Mesenchymal stem cell (in vitro differentiated cells and primary cell): ENCODE results near the gene TIGD7.

Experiments used
- DNase-seq: peaks from one replicate; pipeline ENCODE4 v3.0.0-alpha.2; 2013
- H2AFZ ChIP-seq: one replicate; pipeline ENCODE4 v1.6.1; 2013; ENCODE audit warnings: low read depth, mild to moderate bottlenecking, control low read depth, inconsistent platforms, low read length, moderate library complexity
- H2AK5ac ChIP-seq: 2 replicates; pipeline ENCODE4 v1.6.1; 2013; ENCODE audit warnings: low read length, moderate library complexity, mild to moderate bottlenecking, inconsistent platforms; ENCODE audit not compliant: severe bottlenecking
- H2BK120ac ChIP-seq: one replicate; pipeline ENCODE4 v1.6.1; 2013; ENCODE audit warnings: low read depth, mild to moderate bottlenecking, inconsistent platforms, low read length, moderate library complexity
- H2BK12ac ChIP-seq, 2 experiments: one replicate each; pipeline ENCODE4 v1.6.1; 2013; ENCODE audit warnings: inconsistent platforms in 2 of 2, low read length in 2 of 2, mild to moderate bottlenecking in 2 of 2, moderate library complexity in 2 of 2, control low read depth in 1 of 2
- H2BK15ac ChIP-seq: one replicate; pipeline ENCODE4 v1.6.1; 2013; ENCODE audit warnings: mild to moderate bottlenecking, low read depth, inconsistent platforms; ENCODE audit not compliant: poor library complexity, severe bottlenecking
- H2BK5ac ChIP-seq: 2 replicates; pipeline ENCODE4 v1.6.1; 2013; ENCODE audit warnings: low read depth, mild to moderate bottlenecking, low read length, control low read depth, inconsistent platforms; ENCODE audit not compliant: poor library complexity, severe bottlenecking
- H3K14ac ChIP-seq, 2 experiments: one replicate each; pipeline ENCODE4 v1.6.1; 2013; ENCODE audit warnings: inconsistent platforms in 2 of 2, low read length in 2 of 2, control low read depth in 1 of 2, mild to moderate bottlenecking in 1 of 2, moderate library complexity in 1 of 2
- H3K18ac ChIP-seq, 2 experiments: one replicate each; pipeline ENCODE4 v1.6.1; 2013; ENCODE audit warnings: inconsistent platforms in 2 of 2, low read length in 2 of 2, control low read depth in 1 of 2, low read depth in 1 of 2, mild to moderate bottlenecking in 1 of 2
- H3K23ac ChIP-seq, 2 experiments: one replicate each; pipeline ENCODE4 v1.6.1; 2013; ENCODE audit warnings: inconsistent platforms in 2 of 2, low read length in 2 of 2, mild to moderate bottlenecking in 2 of 2, moderate library complexity in 2 of 2, control low read depth in 1 of 2
- H3K27ac ChIP-seq: 2 replicates; pipeline ENCODE4 v1.5.1; 2013; ENCODE audit warnings: mild to moderate bottlenecking, moderate library complexity, low read length, control low read depth, inconsistent platforms; ENCODE audit not compliant: poor library complexity, severe bottlenecking
- H3K27me3 ChIP-seq, 2 experiments: 2 replicates each; pipeline versions ENCODE4 v1.6.1 to v1.7.0; 2013; ENCODE audit warnings: low read length in 2 of 2, mild to moderate bottlenecking in 2 of 2, moderate library complexity in 2 of 2, control low read depth in 1 of 2, inconsistent platforms in 1 of 2; ENCODE audit not compliant: control insufficient read depth in 1 of 2, insufficient read depth in 1 of 2
- H3K36me3 ChIP-seq, 2 experiments: 2 replicates each; pipeline versions ENCODE4 v1.6.1 to v1.7.0; 2013; ENCODE audit warnings: low read length in 2 of 2, control low read depth in 1 of 2, inconsistent platforms in 1 of 2, low read depth in 1 of 2, mild to moderate bottlenecking in 1 of 2; ENCODE audit not compliant: insufficient read depth in 2 of 2, control insufficient read depth in 1 of 2
- H3K4ac ChIP-seq, 2 experiments: one replicate each; pipeline ENCODE4 v1.6.1; 2013; ENCODE audit warnings: inconsistent platforms in 2 of 2, low read length in 2 of 2, mild to moderate bottlenecking in 2 of 2, moderate library complexity in 2 of 2, control low read depth in 1 of 2, low read depth in 1 of 2
- H3K4me1 ChIP-seq: 2 replicates; pipeline ENCODE4 v1.6.1; 2013; ENCODE audit warnings: low read depth, low read length, control low read depth; ENCODE audit not compliant: control insufficient read depth, insufficient read depth
- H3K4me2 ChIP-seq: 2 replicates; pipeline ENCODE4 v1.6.1; 2013; ENCODE audit warnings: low read length, mild to moderate bottlenecking, inconsistent platforms; ENCODE audit not compliant: poor library complexity, severe bottlenecking
- H3K4me3 ChIP-seq, 2 experiments: 2 replicates each; pipeline versions ENCODE4 v1.5.1 to v1.7.0; 2013; ENCODE audit warnings: low read length in 2 of 2, mild to moderate bottlenecking in 2 of 2, control low read depth in 1 of 2, low read depth in 1 of 2; ENCODE audit not compliant: insufficient read depth in 1 of 2
- H3K79me1 ChIP-seq: replicated peaks from 2 replicates; pipeline ENCODE4 v1.6.1; 2013; ENCODE audit warnings: mild to moderate bottlenecking, control low read depth, low read length, inconsistent platforms; ENCODE audit not compliant: poor library complexity, severe bottlenecking
- H3K9ac ChIP-seq: 2 replicates; pipeline ENCODE4 v1.7.0; 2013; ENCODE audit warnings: mild to moderate bottlenecking, low read length, moderate library complexity
- H3K9me3 ChIP-seq: 2 replicates; pipeline ENCODE4 v1.7.0; 2013; ENCODE audit warnings: mild to moderate bottlenecking, low read length; ENCODE audit not compliant: control insufficient read depth
- H4K8ac ChIP-seq: one replicate; pipeline ENCODE4 v1.6.1; 2013; ENCODE audit warnings: inconsistent platforms, mild to moderate bottlenecking, low read length, moderate library complexity
- H4K91ac ChIP-seq: one replicate; pipeline ENCODE4 v1.6.1; 2013; ENCODE audit warnings: mild to moderate bottlenecking, low read length, inconsistent platforms
- WGBS: methylation state at CpG from one replicate; pipeline ENCODE4 v1.1.7; 2013; ENCODE audit warnings: mixed read lengths; 5-methylcytosine and 5-hydroxymethylcytosine counted together

The TIGD7 gene

GRCh38 chr16:3268294-3268693 is 36.9 kb downstream of the TIGD7 start:
- WGBS, result 68% methylated on average over 1 of the region's 1 CpG
- H4K91ac ChIP-seq, result no peak overlapping the region
- DNase-seq, result no peak

GRCh38 chr16:3266873-3267537 is 38.2 kb downstream of the TIGD7 start:
- Histone ChIP-seq H3K9ac (no peak overlapping the region), H3K9me3 (no peaks in the 10 kb centered on the region), H2BK15ac (no peak overlapping the region), H4K8ac (no peak overlapping the region), H2BK5ac (no peak overlapping the region), H3K27me3 (no peaks in the 10 kb centered on the region), H3K4me1 (peaks cover 1% of the 10 kb centered on the region), H3K27ac (no peak overlapping the region), H2AK5ac (no peak overlapping the region), H2BK120ac (no peak overlapping the region), H3K4me3 (peak overlapping the region in 1 of 2 experiments; percentile 46), H3K18ac (no peak overlapping the region), H2AFZ (no peak overlapping the region), H4K91ac (no peak overlapping the region), H3K79me1 (no peaks in the 10 kb centered on the region), H2BK12ac (no peak overlapping the region), H3K36me3 (peaks cover 0 to 16% of the 10 kb centered on the region in 2 experiments), H3K4ac (no peak overlapping the region), H3K4me2 (no peak overlapping the region), H3K23ac (no peak overlapping the region), H3K14ac (no peak overlapping the region)
- peak; percentile 57 for DNase-seq
- WGBS, result 62% methylated on average over 4 of the region's 5 CpGs

More at GRCh38 chr16:3268294-3268693, 36.9 kb downstream of the TIGD7 start:
- H3K23ac ChIP-seq, result no peak overlapping the region
- H3K79me1 ChIP-seq, result no peaks in the 10 kb centered on the region
- no peak overlapping the region for H2BK5ac ChIP-seq
- H3K36me3 ChIP-seq, result peaks cover 0 to 16% of the 10 kb centered on the region in 2 experiments
- H3K27me3 ChIP-seq, result no peaks in the 10 kb centered on the region
- no peak overlapping the region for H4K8ac ChIP-seq
- no peak overlapping the region for H3K14ac ChIP-seq
- H3K9me3 ChIP-seq, result no peaks in the 10 kb centered on the region
- H3K9ac ChIP-seq, result no peak overlapping the region
- H2BK120ac ChIP-seq, result no peak overlapping the region
- no peak overlapping the region for H3K27ac ChIP-seq
- no peak overlapping the region for H2AFZ ChIP-seq
- no peak overlapping the region for H2AK5ac ChIP-seq
- H3K4me3 ChIP-seq, result no peak overlapping the region
- H2BK12ac ChIP-seq, result no peak overlapping the region
- H2BK15ac ChIP-seq, result no peak overlapping the region
- H3K4me1 ChIP-seq, result peaks cover 1% of the 10 kb centered on the region
- no peak overlapping the region for H3K4ac ChIP-seq
- H3K18ac ChIP-seq, result no peak overlapping the region
- H3K4me2 ChIP-seq, result no peak overlapping the region

- H2BK5ac ChIP-seq, result no peak overlapping the region
- no peak overlapping the region for H3K23ac ChIP-seq
- peak overlapping the region; percentile 67 to 90 for H3K4me3 ChIP-seq
- H3K9me3 ChIP-seq, result no peaks in the 10 kb centered on the region
- peaks cover 0 to 1% of the 10 kb centered on the region in 2 experiments for H3K27me3 ChIP-seq
- DNase-seq, result peak; percentile 96
- peak overlapping the region; percentile 41 for H4K91ac ChIP-seq
- WGBS, result 56% methylated on average over 73 of the region's 77 CpGs
- H3K36me3 ChIP-seq, result peaks cover 0 to 16% of the 10 kb centered on the region in 2 experiments
- H2BK15ac ChIP-seq, result peak overlapping the region; percentile 18
- H2BK120ac ChIP-seq, result no peak overlapping the region
- H4K8ac ChIP-seq, result peak overlapping the region; percentile 41
- no peak overlapping the region for H2AK5ac ChIP-seq
- peaks cover 1% of the 10 kb centered on the region for H3K4me1 ChIP-seq
- peak overlapping the region; percentile 64 to 86 for H3K18ac ChIP-seq
- H2AFZ ChIP-seq, result peak overlapping the region; percentile 48
- no peaks in the 10 kb centered on the region for H3K79me1 ChIP-seq
- peak overlapping the region in 1 of 2 experiments; percentile 11 for H3K4ac ChIP-seq
- H3K9ac ChIP-seq, result peak overlapping the region; percentile 90
- peak overlapping the region; percentile 63 for H3K4me2 ChIP-seq
- no peak overlapping the region for H3K14ac ChIP-seq
- H2BK12ac ChIP-seq, result no peak overlapping the region
- H3K27ac ChIP-seq, result peak overlapping the region; percentile 67
These were observed 40.8 kb downstream of the TIGD7 start for GRCh38 chr16:3264137-3265036.

GRCh38 chr16:3262517-3262916 is 42.7 kb downstream of the TIGD7 start:
- H3K36me3 ChIP-seq, result peaks cover 0 to 9% of the 10 kb centered on the region in 2 experiments
- H3K4me1 ChIP-seq, result peaks cover 1% of the 10 kb centered on the region
- H3K9me3 ChIP-seq, result no peaks in the 10 kb centered on the region
- no peak overlapping the region for H4K8ac ChIP-seq
- no peak for DNase-seq
- H3K23ac ChIP-seq, result no peak overlapping the region
- H3K18ac ChIP-seq, result no peak overlapping the region
- no peak overlapping the region for H2BK15ac ChIP-seq
- H3K27ac ChIP-seq, result no peak overlapping the region
- H2AK5ac ChIP-seq, result no peak overlapping the region
- H3K14ac ChIP-seq, result no peak overlapping the region
- no peaks in the 10 kb centered on the region for H3K79me1 ChIP-seq
- no peak overlapping the region for H3K4me3 ChIP-seq
- no peak overlapping the region for H2BK120ac ChIP-seq
- H2BK12ac ChIP-seq, result no peak overlapping the region
- H3K27me3 ChIP-seq, result peaks cover 0 to 15% of the 10 kb centered on the region in 2 experiments
- 97% methylated on average over 2 of the region's 4 CpGs for WGBS
- no peak overlapping the region for H3K4me2 ChIP-seq
- H3K4ac ChIP-seq, result no peak overlapping the region
- no peak overlapping the region for H3K9ac ChIP-seq
- no peak overlapping the region for H2BK5ac ChIP-seq
- H4K91ac ChIP-seq, result no peak overlapping the region
- H2AFZ ChIP-seq, result no peak overlapping the region
